HepG2 (cell line): Measurements from ENCODE around the gene INKA2. TPM values are rescaled to one million over a fixed set of nuclear protein-coding genes. Genes with fewer than 3 reads are reported as not detected.

Experiments
- HMGA1 ChIP-seq: sonication (generic); formaldehyde crosslinking; conservative IDR thresholded peaks from 2 replicates; pipeline ENCODE4 v1.4.0; 2020; ENCODE audit warnings: missing genetic modification reagents
- KLF15 ChIP-seq: sonication (generic); formaldehyde crosslinking; IDR thresholded peaks from 2 replicates; pipeline ENCODE4 v1.8.1; 2023; ENCODE audit warnings: borderline replicate concordance, mild to moderate bottlenecking, inconsistent platforms, missing genetic modification reagents, mixed read lengths
- NFE2 ChIP-seq: sonication (generic); formaldehyde crosslinking; IDR thresholded peaks from 2 replicates; pipeline ENCODE4 v1.4.0; 2020; ENCODE audit warnings: missing genetic modification reagents
- NFE2L2 ChIP-seq: fragments of 150-350 bp; IDR thresholded peaks from 2 replicates; pipeline ENCODE4 v1.6.1; 2014; ENCODE audit warnings: low read length
- PHF21A ChIP-seq: sonication (generic); formaldehyde crosslinking; IDR thresholded peaks from 2 replicates; pipeline ENCODE4 v1.5.0; 2020; ENCODE audit warnings: mild to moderate bottlenecking, missing genetic modification reagents
- POGZ ChIP-seq: sonication (generic); formaldehyde crosslinking; IDR thresholded peaks from 2 replicates; pipeline ENCODE4 v1.4.0; 2020; ENCODE audit warnings: mild to moderate bottlenecking, missing genetic modification reagents
- RBAK ChIP-seq: sonication (generic); formaldehyde crosslinking; IDR thresholded peaks from 2 replicates; pipeline ENCODE4 v1.5.1; 2020; ENCODE audit warnings: mild to moderate bottlenecking, missing genetic modification reagents
- RCOR2 ChIP-seq: IDR thresholded peaks from 2 replicates; pipeline ENCODE4 v1.6.1; 2016; ENCODE audit warnings: missing biosample characterization, missing genetic modification reagents
- RXRB ChIP-seq: IDR thresholded peaks from 2 replicates; pipeline ENCODE4 v1.6.1; 2016; ENCODE audit warnings: borderline replicate concordance, missing genetic modification reagents, missing compliant biosample characterization
- SP2 ChIP-seq: sonication (generic); formaldehyde crosslinking; IDR thresholded peaks from 2 replicates; pipeline ENCODE4 v1.5.1; 2020; ENCODE audit warnings: mild to moderate bottlenecking, missing genetic modification reagents
- ZBTB8A ChIP-seq: sonication (generic); formaldehyde crosslinking; IDR thresholded peaks from 2 replicates; pipeline ENCODE4 v1.4.0; 2020; ENCODE audit warnings: mild to moderate bottlenecking, low read depth, missing genetic modification reagents, borderline replicate concordance
- ZNF225 ChIP-seq: sonication (generic); formaldehyde crosslinking; IDR thresholded peaks from 2 replicates; pipeline ENCODE4 v1.4.0; 2020; ENCODE audit warnings: mild to moderate bottlenecking, missing genetic modification reagents
- ZNF274 ChIP-seq: sonication (generic); formaldehyde crosslinking; IDR thresholded peaks from 2 replicates; pipeline ENCODE4 v1.5.1; 2020; ENCODE audit warnings: mild to moderate bottlenecking, missing genetic modification reagents
- ZNF484 ChIP-seq: sonication (generic); formaldehyde crosslinking; IDR thresholded peaks from 2 replicates; pipeline ENCODE4 v1.5.1; 2020; ENCODE audit warnings: mild to moderate bottlenecking, low read depth, missing genetic modification reagents, borderline replicate concordance
- ZNF761 ChIP-seq: sonication (generic); formaldehyde crosslinking; conservative IDR thresholded peaks from 2 replicates; pipeline ENCODE4 v1.4.0; 2020; ENCODE audit warnings: mild to moderate bottlenecking, missing genetic modification reagents
- polyA plus RNA-seq, 8 experiments: library from polyadenylated mRNA; depleted of rRNA in 3 of 8; stranded (reverse) in 7 of 8; unstranded in 1 of 8; fragments of >200 nt; fragmentation: Illumina TruSeq in 4 of 8; extraction: Trizol in 4 of 8; gene quantifications; 2 replicates each; pipeline versions ENCODE4 v1.2.1 to v1.2.3, GENCODE V29; 2011 to 2016; ENCODE audit warnings: low read depth in 4 of 8, missing spikeins in 1 of 8, mixed read lengths in 1 of 8; ENCODE audit not compliant: insufficient read depth in 1 of 8
- total RNA-seq, 5 experiments: library from RNA; depleted of rRNA; stranded (reverse); fragments of >200 nt; fragmentation: Illumina TruSeq; extraction: Trizol; gene quantifications; 2 replicates each; pipeline ENCODE4 v1.2.3, GENCODE V29; 2016; ENCODE audit warnings: low read depth in 1 of 5
- TF ChIP-seq, protein P1 (sequence below): sonication (generic); formaldehyde crosslinking; conservative IDR thresholded peaks from 2 replicates; pipeline ENCODE4 v1.8.0; 2022; ENCODE audit warnings: low read depth, missing genetic modification reagents
- TF ChIP-seq, protein P2 (sequence below): sonication (generic); formaldehyde crosslinking; IDR thresholded peaks from 2 replicates; pipeline ENCODE4 v1.4.0; 2020; ENCODE audit warnings: mild to moderate bottlenecking, missing genetic modification reagents
- TF ChIP-seq, protein P3 (sequence below): sonication (generic); formaldehyde crosslinking; IDR thresholded peaks from 2 replicates; pipeline ENCODE4 v1.5.0; 2020; ENCODE audit warnings: missing genetic modification reagents
- TF ChIP-seq, protein P4 (sequence below): sonication (generic); formaldehyde crosslinking; IDR thresholded peaks from 2 replicates; pipeline ENCODE4 v1.4.0; 2020; ENCODE audit warnings: missing genetic modification reagents, mild to moderate bottlenecking, borderline replicate concordance
- TF ChIP-seq, protein P5 (sequence below): sonication (generic); formaldehyde crosslinking; IDR thresholded peaks from 2 replicates; pipeline ENCODE4 v1.8.0; 2022; ENCODE audit warnings: missing genetic modification reagents, mild to moderate bottlenecking, borderline replicate concordance
- TF ChIP-seq, protein P6 (sequence below): sonication (generic); formaldehyde crosslinking; IDR thresholded peaks from 2 replicates; pipeline ENCODE4 v1.8.1; 2023; ENCODE audit warnings: mild to moderate bottlenecking, moderate library complexity, missing genetic modification reagents

The INKA2 gene
- total and polyA plus RNA-seq, 2 of the 13 experiments (the other 11 are each of a cell fraction or from before 2014, with no cell fraction given): 2.6 to 4.6 TPM

DNA sequence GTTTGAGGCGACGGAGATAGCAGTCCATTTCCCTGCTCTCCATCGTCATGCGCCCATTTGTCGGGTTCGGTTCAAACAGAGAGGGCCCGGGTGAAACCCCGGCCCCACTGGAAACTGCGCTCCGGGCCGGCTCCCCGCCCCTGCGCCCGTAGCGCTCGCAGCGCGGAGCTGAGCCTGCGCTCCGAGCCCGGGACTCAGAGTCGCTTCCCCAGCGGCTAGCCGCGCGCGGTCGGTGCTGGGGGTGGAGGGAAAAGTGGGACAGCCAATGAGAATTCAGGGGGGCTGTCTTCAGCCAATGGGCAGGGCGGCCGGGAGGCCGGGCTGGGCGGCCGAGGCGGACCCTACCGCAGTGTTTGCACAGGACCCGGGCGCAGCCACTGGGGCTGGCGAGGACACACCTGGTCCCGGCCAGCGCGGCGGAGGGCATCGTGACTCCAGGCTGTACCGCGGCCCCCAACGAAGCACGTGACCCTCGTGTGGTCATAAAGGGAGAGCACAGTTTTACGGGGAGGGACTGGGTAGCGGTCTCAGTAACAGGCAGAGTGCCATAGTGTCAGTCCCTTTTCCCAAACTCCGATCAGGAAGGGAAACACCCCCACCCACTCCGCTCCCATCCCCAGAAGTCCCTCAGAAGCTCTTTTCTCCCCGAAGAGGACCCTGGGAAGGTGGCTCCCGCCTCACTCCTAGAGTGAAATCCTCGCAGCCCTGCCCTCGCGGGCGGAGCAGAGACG lies at the start of gene INKA2 (continued):
- TF ChIP-seq, protein P1, sequence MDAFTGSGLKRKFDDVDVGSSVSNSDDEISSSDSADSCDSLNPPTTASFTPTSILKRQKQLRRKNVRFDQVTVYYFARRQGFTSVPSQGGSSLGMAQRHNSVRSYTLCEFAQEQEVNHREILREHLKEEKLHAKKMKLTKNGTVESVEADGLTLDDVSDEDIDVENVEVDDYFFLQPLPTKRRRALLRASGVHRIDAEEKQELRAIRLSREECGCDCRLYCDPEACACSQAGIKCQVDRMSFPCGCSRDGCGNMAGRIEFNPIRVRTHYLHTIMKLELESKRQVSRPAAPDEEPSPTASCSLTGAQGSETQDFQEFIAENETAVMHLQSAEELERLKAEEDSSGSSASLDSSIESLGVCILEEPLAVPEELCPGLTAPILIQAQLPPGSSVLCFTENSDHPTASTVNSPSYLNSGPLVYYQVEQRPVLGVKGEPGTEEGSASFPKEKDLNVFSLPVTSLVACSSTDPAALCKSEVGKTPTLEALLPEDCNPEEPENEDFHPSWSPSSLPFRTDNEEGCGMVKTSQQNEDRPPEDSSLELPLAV (CRISPR knock-in tag): no peak
- TF ChIP-seq, protein P2, sequence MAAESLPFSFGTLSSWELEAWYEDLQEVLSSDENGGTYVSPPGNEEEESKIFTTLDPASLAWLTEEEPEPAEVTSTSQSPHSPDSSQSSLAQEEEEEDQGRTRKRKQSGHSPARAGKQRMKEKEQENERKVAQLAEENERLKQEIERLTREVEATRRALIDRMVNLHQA (CRISPR knock-in tag): no peak
- TF ChIP-seq ZNF761 (CRISPR knock-in tag): peak; percentile 22; the same call in 1 of the 2 replicates
- no peak for TF ChIP-seq NFE2
- TF ChIP-seq, protein P3, sequence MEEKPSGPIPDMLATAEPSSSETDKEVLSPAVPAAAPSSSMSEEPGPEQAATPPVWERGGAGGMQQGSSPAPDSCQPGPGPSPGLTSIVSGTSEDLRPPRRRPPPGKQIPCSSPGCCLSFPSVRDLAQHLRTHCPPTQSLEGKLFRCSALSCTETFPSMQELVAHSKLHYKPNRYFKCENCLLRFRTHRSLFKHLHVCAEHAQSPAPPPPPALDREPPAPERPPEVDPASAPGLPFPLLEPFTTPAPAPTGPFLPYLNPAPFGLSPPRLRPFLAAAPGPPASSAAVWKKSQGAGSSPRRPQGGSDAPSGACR (CRISPR knock-in tag): 0 out of 2 replicates have a peak, but pooled peaks have one; percentile 18
- TF ChIP-seq RXRB (CRISPR knock-in tag): peak; percentile 47; the same call in 1 of the 2 replicates
- peak; percentile 73; the same call in 1 of the 2 replicates for TF ChIP-seq ZNF274
- peak; percentile 67; the same call in 1 of the 2 replicates for TF ChIP-seq ZNF225
- TF ChIP-seq, protein P4, sequence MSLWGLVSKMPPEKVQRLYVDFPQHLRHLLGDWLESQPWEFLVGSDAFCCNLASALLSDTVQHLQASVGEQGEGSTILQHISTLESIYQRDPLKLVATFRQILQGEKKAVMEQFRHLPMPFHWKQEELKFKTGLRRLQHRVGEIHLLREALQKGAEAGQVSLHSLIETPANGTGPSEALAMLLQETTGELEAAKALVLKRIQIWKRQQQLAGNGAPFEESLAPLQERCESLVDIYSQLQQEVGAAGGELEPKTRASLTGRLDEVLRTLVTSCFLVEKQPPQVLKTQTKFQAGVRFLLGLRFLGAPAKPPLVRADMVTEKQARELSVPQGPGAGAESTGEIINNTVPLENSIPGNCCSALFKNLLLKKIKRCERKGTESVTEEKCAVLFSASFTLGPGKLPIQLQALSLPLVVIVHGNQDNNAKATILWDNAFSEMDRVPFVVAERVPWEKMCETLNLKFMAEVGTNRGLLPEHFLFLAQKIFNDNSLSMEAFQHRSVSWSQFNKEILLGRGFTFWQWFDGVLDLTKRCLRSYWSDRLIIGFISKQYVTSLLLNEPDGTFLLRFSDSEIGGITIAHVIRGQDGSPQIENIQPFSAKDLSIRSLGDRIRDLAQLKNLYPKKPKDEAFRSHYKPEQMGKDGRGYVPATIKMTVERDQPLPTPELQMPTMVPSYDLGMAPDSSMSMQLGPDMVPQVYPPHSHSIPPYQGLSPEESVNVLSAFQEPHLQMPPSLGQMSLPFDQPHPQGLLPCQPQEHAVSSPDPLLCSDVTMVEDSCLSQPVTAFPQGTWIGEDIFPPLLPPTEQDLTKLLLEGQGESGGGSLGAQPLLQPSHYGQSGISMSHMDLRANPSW: no peak
- no peak for TF ChIP-seq ZBTB8A (CRISPR knock-in tag)
- peak; percentile 52 for TF ChIP-seq POGZ
- no peak for TF ChIP-seq RCOR2 (CRISPR knock-in tag)
- no peak for TF ChIP-seq HMGA1 (CRISPR knock-in tag)
- TF ChIP-seq, protein P5, sequence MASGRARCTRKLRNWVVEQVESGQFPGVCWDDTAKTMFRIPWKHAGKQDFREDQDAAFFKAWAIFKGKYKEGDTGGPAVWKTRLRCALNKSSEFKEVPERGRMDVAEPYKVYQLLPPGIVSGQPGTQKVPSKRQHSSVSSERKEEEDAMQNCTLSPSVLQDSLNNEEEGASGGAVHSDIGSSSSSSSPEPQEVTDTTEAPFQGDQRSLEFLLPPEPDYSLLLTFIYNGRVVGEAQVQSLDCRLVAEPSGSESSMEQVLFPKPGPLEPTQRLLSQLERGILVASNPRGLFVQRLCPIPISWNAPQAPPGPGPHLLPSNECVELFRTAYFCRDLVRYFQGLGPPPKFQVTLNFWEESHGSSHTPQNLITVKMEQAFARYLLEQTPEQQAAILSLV (CRISPR knock-in tag): peak; percentile 75
- TF ChIP-seq NFE2L2: no peak
- TF ChIP-seq, protein P6, sequence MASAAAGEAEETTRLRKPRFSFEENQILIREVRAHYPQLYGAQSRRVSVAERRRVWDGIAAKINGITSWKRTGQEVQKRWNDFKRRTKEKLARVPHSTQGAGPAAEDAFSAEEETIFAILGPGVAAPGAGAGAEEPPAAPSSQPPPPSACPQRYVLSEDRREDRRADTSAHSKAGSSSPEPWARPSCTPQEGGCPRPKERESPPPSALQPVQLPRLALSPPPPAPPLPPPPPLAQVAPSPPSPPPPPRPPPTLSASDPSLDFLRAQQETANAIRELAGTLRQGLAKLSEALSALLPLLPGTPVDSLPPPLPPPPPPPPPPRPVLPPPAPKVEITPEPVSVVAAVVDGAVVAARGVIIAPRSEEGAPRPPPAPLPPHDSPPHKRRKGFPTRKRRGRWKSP: peak; percentile 98
- peak; percentile 86 for TF ChIP-seq KLF15 (CRISPR knock-in tag)
- TF ChIP-seq PHF21A: peak; percentile 100
- no peak for TF ChIP-seq ZNF484 (CRISPR knock-in tag)
- TF ChIP-seq SP2 (CRISPR knock-in tag): peak; percentile 84
- TF ChIP-seq RBAK (CRISPR knock-in tag): no peak
